Hematopoietic multipotent progenitor cell treated with erythropoietin and hydrocortisone succinate and interleukin-3 and kit ligand, for 15 days (in vitro differentiated cells): Measurements from ENCODE around the gene SERTAD3.
"Not testable (repeated sequence)": the region's sequence is repeated elsewhere in the genome, so short reads cannot be mapped to it uniquely, and the experiment has no call there.

Experiments used
- DNase-seq: peaks from one replicate; pipeline ENCODE4 v3.0.0-alpha.2; 2015; ENCODE audit warnings: low spot score

SERTAD3 gene

DNA sequence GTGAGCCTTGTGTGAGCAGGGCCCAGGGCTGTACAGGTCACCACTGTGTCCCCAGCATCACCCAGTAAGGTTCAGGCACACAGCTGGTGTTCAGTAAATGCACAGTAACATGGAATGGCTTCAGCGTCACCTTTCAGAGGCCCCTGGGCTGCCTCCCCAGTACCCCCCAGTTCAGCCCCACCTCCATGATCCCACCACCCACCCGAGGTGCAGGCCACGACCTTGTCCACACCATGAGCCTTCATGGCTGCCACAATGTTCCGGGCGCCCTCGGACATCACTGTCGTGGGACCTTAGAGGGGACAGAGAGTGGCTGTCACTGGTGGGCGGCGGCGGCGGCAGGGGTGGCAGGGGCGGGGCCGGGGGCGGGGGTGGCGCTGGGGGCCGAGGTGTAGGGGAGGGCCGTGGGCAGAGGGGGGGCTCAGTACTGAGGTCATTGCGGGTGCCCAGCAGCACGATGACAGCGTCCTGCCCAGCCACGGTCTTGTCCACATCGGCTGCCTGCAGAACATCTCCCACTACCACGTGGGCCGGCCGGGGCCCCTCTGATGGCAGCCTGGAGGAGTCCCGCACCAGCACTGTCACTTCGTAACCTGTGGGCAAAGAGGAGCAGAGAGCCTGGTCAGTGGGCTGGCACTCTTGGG is 13.9 kb upstream of the SERTAD3 start:
- no peak for DNase-seq

- DNase-seq: no peak
Observed at GRCh38 chr19:40457048-40457447, 12.9 kb upstream of the SERTAD3 start.

- not testable (repeated sequence) for DNase-seq
Observed at GRCh38 chr19:40453943-40454342, 9.8 kb upstream of the SERTAD3 start.

DNA sequence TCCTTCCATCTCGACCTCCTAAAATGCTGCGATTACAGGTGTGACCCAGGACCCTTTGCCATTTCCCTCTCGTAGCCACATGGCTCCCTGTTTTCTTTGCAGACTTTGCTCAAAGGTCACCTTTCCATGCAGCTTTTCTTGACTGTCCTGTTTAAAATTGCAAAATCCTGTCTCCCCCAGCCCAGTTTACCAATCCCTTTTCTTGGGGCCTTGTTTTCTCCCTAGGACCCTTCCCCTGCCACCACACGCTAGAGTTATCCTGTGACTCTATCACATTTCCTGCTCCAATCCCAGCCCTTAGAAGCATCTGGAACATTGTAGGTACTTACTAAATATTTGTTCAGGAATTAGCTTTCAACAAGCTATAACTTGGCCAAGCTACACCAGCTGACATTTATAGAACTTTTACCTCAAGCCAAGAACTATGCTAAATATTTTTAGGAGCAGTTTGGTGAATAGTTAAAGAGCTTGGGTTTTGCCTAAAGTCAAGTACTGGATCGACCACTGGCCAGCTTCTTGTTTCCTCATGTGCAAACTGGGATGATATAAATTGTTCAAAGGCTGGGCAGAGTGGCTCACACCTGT is 9.1 kb upstream of the SERTAD3 start:
- DNase-seq: no peak

DNA sequence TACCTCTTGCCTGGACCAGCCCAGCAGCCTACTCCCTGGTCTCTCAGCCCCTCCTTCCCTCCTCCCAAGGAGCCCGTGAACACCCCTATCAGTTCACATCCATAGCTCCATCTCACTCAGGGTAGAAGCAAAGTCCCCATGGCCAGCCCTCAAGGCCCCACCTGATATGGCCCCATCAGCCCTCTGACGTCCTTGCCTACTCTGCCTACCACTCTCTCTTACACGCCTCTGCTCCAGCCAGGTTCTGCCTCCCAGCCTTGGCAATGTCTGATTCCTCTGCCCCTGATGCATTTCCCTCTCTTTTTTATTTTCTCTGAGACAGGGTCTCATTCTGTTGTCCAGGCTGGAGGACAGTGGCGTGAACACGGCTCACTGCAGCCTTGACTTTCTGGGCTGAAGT is 7.9 kb upstream of the SERTAD3 start:
- no peak for DNase-seq

DNA sequence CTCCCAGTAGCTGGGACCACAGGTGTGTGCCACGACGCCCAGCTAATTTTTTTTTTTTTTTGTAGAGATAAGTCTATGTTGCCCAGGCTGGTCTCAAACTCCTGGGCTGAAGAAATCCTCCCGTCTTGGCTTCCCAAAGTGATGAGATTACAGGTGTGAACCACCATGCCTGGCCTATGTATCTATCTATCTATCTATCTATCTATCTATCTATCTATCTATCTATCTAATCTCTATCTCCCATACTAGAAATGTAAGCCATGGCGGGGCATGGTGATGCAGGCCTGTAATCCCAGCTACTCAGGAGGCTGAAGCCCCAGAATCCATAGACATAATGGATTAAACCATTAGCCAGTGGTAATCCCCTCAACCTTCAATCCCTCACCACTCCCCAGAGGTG is 6.5 kb upstream of the SERTAD3 start:
- DNase-seq: no peak

GRCh38 chr19:40449506-40449905 is 5.4 kb upstream of the SERTAD3 start:
- no peak for DNase-seq

- no peak for DNase-seq
Observed at GRCh38 chr19:40446263-40446784, 2.2 kb upstream of the SERTAD3 start.

GRCh38 chr19:40445780-40446262 is 1.7 kb upstream of the SERTAD3 start:
- DNase-seq: peak; percentile 37

- DNase-seq: no peak
Observed at GRCh38 chr19:40444825-40445312, 734 bp upstream of the SERTAD3 start.

GRCh38 chr19:40443131-40443999 is 770 bp downstream of the SERTAD3 start:
- peak; percentile 98 for DNase-seq

GRCh38 chr19:40442328-40443130 is 1.6 kb downstream of the SERTAD3 start:
- DNase-seq: no peak

- DNase-seq: no peak
Observed at GRCh38 chr19:40441719-40442253, 2.3 kb downstream of the SERTAD3 start.

- no peak for DNase-seq
Observed at GRCh38 chr19:40438284-40438683, 5.9 kb downstream of the SERTAD3 start.

- DNase-seq: peak; percentile 73
Observed at GRCh38 chr19:40433391-40434216, 10.5 kb downstream of the SERTAD3 start.

- DNase-seq: not testable (repeated sequence)
Observed at GRCh38 chr19:40432760-40433159, 11.4 kb downstream of the SERTAD3 start.

DNA sequence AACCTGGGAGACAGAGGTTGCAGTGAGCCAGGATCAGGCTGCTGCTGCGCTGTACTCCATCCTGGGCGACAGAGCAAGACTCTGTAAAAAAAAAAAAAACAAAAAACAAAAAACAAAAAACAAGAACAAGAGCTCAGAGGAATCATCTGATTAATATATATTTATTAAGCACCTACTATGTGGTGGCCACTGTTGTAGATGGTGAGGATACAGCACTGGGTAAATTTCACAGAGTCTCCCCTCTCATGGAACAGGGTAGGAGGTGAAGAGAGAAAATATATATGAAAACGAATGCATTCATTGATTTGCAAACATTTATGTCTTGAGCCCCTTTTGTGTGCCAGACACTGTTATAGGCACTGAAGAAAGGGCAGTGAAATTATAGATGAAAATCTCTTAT is 12.4 kb downstream of the SERTAD3 start:
- DNase-seq: no peak

DNA sequence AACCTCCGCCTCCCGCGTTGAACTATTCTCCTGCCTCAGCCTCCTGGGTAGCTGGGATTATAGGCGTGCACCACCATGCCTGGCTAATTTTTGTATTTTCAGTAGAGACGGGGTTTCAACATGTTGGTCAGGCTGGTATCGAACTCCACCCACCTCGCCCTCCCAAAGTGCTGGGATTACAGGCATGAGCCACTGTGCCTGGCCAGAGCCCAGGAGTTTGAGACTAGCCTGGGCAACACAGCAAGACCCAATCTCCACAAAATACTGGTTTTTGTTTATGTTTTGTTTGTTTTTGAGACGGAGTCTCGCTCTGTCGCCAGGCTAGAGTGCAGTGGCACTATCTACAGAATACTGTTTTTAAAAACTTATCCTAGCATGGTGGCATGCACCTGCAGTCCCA is 13.9 kb downstream of the SERTAD3 start:
- DNase-seq: not testable (repeated sequence)

GRCh38 chr19:40428197-40428596 is 15.9 kb downstream of the SERTAD3 start:
- not testable (repeated sequence) for DNase-seq
